GM18867 (cell line): ENCODE measurements around the gene ARHGAP23.
"Not testable (repeated sequence)": the region's sequence is repeated elsewhere in the genome, so short reads cannot be mapped to it uniquely, and the experiment has no call there.

Source experiments
- ATAC-seq: cut with Tn5 transposase; IDR thresholded peaks from one replicate; pipeline ENCODE4 v1.9.1; 2021; ENCODE audit warnings: mild to moderate bottlenecking, moderate library complexity; ENCODE audit not compliant: unreplicated experiment

ARHGAP23 gene

GRCh38 chr17:38509772-38510420 is 81.6 kb downstream of the ARHGAP23 start:
- ATAC-seq = no peak

DNA sequence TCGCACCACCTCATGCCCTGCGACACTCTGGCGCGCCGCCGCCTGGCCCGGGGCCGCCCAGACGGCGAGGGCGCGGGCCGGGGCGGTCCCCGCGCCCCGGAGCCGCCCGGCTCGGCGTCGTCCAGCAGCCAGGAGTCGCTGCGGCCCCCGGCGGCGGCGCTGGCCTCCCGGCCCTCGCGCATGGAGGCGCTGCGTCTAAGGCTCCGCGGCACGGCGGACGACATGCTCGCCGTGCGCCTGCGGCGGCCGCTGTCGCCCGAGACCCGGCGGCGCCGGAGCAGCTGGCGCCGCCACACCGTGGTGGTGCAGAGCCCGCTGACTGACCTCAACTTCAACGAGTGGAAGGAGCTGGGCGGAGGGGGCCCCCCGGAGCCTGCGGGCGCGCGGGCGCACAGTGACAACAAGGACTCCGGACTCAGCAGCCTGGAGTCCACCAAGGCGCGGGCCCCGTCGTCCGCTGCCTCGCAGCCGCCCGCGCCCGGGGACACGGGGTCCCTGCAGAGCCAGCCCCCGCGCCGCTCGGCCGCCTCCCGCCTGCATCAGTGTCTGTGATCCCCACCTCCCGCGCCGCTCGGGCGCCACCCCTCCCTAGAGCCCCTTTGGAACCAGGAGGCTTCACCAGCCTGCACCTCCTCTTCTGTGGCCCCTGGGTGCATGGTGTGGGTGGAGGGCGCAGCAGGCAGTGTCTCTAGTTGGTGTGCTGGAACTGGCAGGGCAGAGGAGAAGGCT is 82.3 kb downstream of the ARHGAP23 start:
- no peak for ATAC-seq

- ATAC-seq = no peak
These were observed 83.2 kb downstream of the ARHGAP23 start for GRCh38 chr17:38511150-38512108.

DNA sequence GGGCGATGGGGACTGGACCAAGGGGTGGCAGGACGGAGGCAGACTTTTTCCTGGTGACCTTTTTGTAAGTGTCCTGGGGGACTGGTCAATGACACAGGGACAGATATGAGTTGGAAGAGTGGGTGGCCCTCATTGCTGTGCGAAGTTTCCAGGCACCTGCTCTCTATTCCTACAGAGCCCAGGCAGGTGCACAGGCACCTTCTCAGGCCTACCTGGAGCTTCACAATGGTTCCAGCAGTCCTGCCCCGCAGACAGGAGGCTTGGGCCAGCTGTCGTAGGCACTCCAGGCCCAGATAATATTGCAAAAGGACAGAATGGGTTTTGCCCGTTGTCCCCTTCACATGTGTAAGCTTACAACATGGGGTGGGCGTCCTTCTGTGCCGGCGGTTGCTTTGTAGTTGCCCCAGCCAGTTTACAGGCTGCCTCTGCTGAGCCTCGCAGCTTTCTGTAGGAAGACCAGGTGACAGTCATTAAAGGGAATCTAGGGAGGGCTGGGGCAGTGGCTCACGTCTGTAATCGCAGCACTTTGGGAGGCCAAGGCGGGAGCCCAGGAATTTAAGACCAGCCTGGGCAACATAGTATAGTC is 84.3 kb downstream of the ARHGAP23 start:
- no peak for ATAC-seq

GRCh38 chr17:38526526-38526925 is 98.3 kb downstream of the ARHGAP23 start:
- not testable (repeated sequence) for ATAC-seq

DNA sequence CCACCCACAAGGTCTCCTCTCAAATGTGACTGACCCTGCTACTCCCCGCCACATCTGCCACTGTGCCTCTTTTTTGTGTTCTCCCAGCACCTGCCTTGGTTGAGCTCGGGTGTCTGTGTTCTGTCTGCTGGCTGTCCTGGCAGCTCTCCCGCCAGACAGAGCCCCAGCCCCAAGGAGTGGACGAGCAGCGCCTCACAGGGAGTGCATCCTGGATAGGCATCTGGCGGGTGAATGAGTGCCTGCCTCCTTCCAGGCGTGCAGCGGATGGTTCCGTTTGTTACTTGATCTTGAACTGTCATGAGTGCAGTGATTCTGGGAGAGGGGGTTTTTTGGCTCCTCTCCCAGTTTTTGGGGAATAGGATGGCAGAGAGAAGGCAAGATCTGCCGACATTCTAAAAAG is 99.9 kb downstream of the ARHGAP23 start:
- not testable (repeated sequence) for ATAC-seq

DNA sequence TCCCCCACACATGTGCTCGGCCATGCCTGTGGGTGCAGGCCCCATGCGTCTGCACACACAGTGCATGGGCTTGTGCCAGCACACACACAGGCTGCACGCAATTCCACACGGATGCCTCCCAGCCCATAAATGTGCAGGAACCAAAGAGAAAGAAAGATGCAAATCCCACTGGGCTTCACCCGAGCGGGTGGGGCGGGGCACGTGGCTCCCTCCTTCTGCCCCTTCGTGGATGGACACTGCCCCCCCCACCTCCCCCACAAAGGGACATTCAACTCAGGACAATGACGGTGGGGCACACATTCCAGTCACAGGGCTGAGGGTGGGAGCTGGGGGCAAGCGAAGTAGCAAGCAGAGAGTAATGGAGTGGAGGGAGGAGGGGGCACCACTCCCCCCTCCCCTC is 102.6 kb downstream of the ARHGAP23 start:
- not testable (repeated sequence) for ATAC-seq

- not testable (repeated sequence) for ATAC-seq
These were observed 103.5 kb downstream of the ARHGAP23 start for GRCh38 chr17:38531761-38532160.

GRCh38 chr17:38532451-38532850 is 104.2 kb downstream of the ARHGAP23 start:
- no peak for ATAC-seq

GRCh38 chr17:38533241-38533640 is 105.0 kb downstream of the ARHGAP23 start:
- no peak for ATAC-seq

DNA sequence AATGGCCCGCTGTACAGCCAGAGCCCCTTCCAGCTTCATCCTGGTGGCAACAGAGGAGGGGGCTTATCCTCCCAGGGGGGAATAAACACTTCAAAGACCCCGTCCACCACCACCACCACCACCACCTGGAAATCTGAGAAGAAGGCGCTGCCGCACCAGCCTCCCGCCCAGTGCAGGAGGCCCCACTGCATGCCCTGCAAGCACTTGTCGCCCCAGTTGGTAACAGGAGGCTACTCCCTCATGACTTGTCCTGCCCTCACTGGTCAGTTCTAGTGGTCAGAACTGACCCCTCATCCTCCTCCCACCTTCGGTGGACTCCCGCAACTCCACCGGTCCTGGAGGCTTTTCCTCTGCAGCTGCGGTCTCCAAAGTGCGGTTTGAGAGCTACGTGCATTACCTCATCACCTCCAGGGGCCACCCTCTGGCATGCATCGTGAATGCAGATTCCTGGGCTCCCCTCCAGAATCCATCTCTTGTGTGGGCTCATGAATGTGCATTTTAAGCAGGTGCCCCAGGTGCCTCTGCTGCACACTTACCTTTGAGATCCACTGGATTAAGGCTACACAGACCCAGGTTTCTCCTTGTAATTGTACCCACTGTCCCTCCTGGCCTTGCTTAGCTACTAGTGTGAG is 105.7 kb downstream of the ARHGAP23 start:
- ATAC-seq = no peak

- no peak for ATAC-seq
These were observed 106.2 kb downstream of the ARHGAP23 start for GRCh38 chr17:38534498-38534885.

- no peak for ATAC-seq
These were observed 107.6 kb downstream of the ARHGAP23 start for GRCh38 chr17:38535886-38536285.

- ATAC-seq = no peak
These were observed 108.4 kb downstream of the ARHGAP23 start for GRCh38 chr17:38536661-38537060.

- ATAC-seq = no peak
These were observed 110.6 kb downstream of the ARHGAP23 start for GRCh38 chr17:38538906-38539305.

- no peak for ATAC-seq
These were observed 111.1 kb downstream of the ARHGAP23 start for GRCh38 chr17:38539386-38539785.

DNA sequence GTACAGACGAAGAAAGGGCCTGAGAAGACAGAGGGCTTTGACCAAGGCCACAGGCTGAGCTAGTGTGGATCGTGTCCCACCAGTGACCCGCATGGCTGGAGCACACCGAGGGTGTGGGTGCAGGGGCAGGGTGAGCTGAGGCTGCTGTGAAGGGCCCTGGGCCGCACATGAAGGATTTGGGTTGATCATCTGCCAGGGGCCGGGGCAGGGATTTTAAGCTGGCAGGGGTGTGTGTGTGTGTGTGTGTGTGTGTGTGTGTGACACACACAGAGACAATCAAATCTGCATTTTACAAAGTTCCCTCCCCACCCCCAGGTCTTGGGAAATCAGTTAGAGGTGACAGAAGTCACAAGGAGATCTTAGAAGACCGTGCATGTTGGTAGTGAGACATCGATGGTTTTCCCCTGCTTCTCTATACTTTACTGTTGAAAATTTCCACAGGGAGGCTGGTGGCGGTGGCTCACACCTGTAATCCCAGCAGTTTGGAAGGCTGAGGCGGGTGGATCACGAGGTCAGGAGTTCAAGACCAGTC is 112.3 kb downstream of the ARHGAP23 start:
- ATAC-seq = no peak

- ATAC-seq = no peak
These were observed 113.0 kb downstream of the ARHGAP23 start for GRCh38 chr17:38541281-38541680.

- no peak for ATAC-seq
These were observed 114.0 kb downstream of the ARHGAP23 start for GRCh38 chr17:38542286-38542685.
